Skeletal muscle tissue (tissue), 4 donors: ENCODE results near the gene PRAMEF27. TPM values are rescaled to one million over a fixed set of nuclear protein-coding genes. Genes with fewer than 3 reads are reported as not detected.
"Not testable (repeated sequence)": the region's sequence is repeated elsewhere in the genome, so short reads cannot be mapped to it uniquely, and the experiment has no call there.

Experiments
- H3K27ac ChIP-seq: one replicate; pipeline ENCODE4 v1.7.0; 2013; ENCODE audit warnings: mild to moderate bottlenecking, low read depth, low read length, inconsistent platforms
- H3K27me3 ChIP-seq, 3 donors: one replicate each; pipeline ENCODE4 v1.7.0; 2013; ENCODE audit warnings: low read length in 3 of 3; ENCODE audit not compliant: control insufficient read depth in 3 of 3, insufficient read depth in 3 of 3
- H3K36me3 ChIP-seq, 3 donors: one replicate each; pipeline ENCODE4 v1.7.0; 2013; ENCODE audit warnings: low read length in 3 of 3; ENCODE audit not compliant: control insufficient read depth in 3 of 3, insufficient read depth in 3 of 3
- H3K4me1 ChIP-seq, 3 donors: one replicate each; pipeline ENCODE4 v1.7.0; 2013; ENCODE audit warnings: low read length in 3 of 3, mild to moderate bottlenecking in 3 of 3; ENCODE audit not compliant: control insufficient read depth in 3 of 3, insufficient read depth in 3 of 3
- H3K4me3 ChIP-seq, 3 donors: one replicate each; pipeline ENCODE4 v1.7.0; 2013; ENCODE audit warnings: low read length in 3 of 3
- H3K9ac ChIP-seq, 3 donors: one replicate each; pipeline ENCODE4 v1.7.0; 2013; ENCODE audit warnings: low read length in 3 of 3, mild to moderate bottlenecking in 3 of 3, moderate library complexity in 2 of 3, low read depth in 1 of 3
- H3K9me3 ChIP-seq, 3 donors: one replicate each; pipeline ENCODE4 v1.7.0; 2013; ENCODE audit warnings: low read length in 3 of 3; ENCODE audit not compliant: control insufficient read depth in 3 of 3
- total RNA-seq: library from RNA; depleted of rRNA; stranded (reverse); fragments of >200 nt; gene quantifications from one replicate; pipeline ENCODE4 v1.2.3, GENCODE V29; 2014
- donor health status: Osteomylitis.

The PRAMEF27 gene
- total RNA-seq, result not detected

- not testable (repeated sequence) for H3K9ac ChIP-seq, H3K9me3 ChIP-seq, H3K4me3 ChIP-seq, H3K27me3 ChIP-seq, H3K4me1 ChIP-seq, H3K27ac ChIP-seq, H3K36me3 ChIP-seq
These were observed at the start of gene PRAMEF27 for GRCh38 chr1:13056475-13056874. PRAMEF27 (minus strand) TSS chr1:13056575; CDS start chr1:13053659, 2,916 bp downstream.

- not testable (repeated sequence) for H3K27me3 ChIP-seq, H3K27ac ChIP-seq, H3K36me3 ChIP-seq, H3K4me1 ChIP-seq, H3K9me3 ChIP-seq, H3K9ac ChIP-seq, H3K4me3 ChIP-seq
These were observed 14.1 kb upstream of the PRAMEF27 start, which contains the start of gene PRAMEF25 for GRCh38 chr1:13070474-13070873. PRAMEF25 (plus strand) TSS chr1:13070774; CDS start chr1:13073694, 2,920 bp downstream.

- H3K27me3 ChIP-seq, H3K9me3 ChIP-seq, H3K9ac ChIP-seq, H3K4me3 ChIP-seq, H3K36me3 ChIP-seq, H3K4me1 ChIP-seq, H3K27ac ChIP-seq: not testable (repeated sequence)
These were observed 36.5 kb downstream of the PRAMEF27 start for GRCh38 chr1:13019846-13020245.

GRCh38 chr1:13011932-13012331 lies 44.4 kb downstream of the PRAMEF27 start:
- H3K36me3 ChIP-seq, H3K4me1 ChIP-seq, H3K27me3 ChIP-seq, H3K27ac ChIP-seq, H3K9ac ChIP-seq, H3K9me3 ChIP-seq, H3K4me3 ChIP-seq: not testable (repeated sequence)

- H3K9ac ChIP-seq, result not testable (repeated sequence)
These were observed 47.0 kb downstream of the PRAMEF27 start for GRCh38 chr1:13009348-13009747.

GRCh38 chr1:13005732-13006131 lies 50.6 kb downstream of the PRAMEF27 start:
- H3K27me3 ChIP-seq, H3K36me3 ChIP-seq, H3K4me3 ChIP-seq, H3K9me3 ChIP-seq, H3K27ac ChIP-seq, H3K4me1 ChIP-seq, H3K9ac ChIP-seq: not testable (repeated sequence)

More at GRCh38 chr1:13009348-13009747, 47.0 kb downstream of the PRAMEF27 start:
- not testable (repeated sequence) for H3K4me1 ChIP-seq, H3K4me3 ChIP-seq, H3K9me3 ChIP-seq, H3K27ac ChIP-seq, H3K27me3 ChIP-seq, H3K36me3 ChIP-seq

Other genes with a start within 250 kb of the PRAMEF27 start
- not detected for gene PRAMEF11, start 225.2 kb downstream of the PRAMEF27 start, total RNA-seq
- not detected for gene HNRNPCL1, start 207.9 kb downstream of the PRAMEF27 start, total RNA-seq
- gene PRAMEF2, start 199.5 kb downstream of the PRAMEF27 start, total RNA-seq, result not detected
- not detected for gene PRAMEF4, start 170.4 kb downstream of the PRAMEF27 start, total RNA-seq
- not detected for gene PRAMEF10, start 158.3 kb downstream of the PRAMEF27 start, total RNA-seq
- not detected for gene PRAMEF7, start 140.0 kb downstream of the PRAMEF27 start, total RNA-seq
- not detected for gene PRAMEF6, start 109.0 kb downstream of the PRAMEF27 start, total RNA-seq
- gene HNRNPCL3, start 4.2 kb upstream of the PRAMEF27 start, total RNA-seq, result not detected
- gene PRAMEF25, start 14.2 kb upstream of the PRAMEF27 start, total RNA-seq, result not detected
- not detected for gene HNRNPCL2, start 60.3 kb upstream of the PRAMEF27 start, total RNA-seq
- gene PRAMEF26, start 99.4 kb upstream of the PRAMEF27 start, total RNA-seq, result not detected
- not detected for gene HNRNPCL4, start 109.1 kb upstream of the PRAMEF27 start, total RNA-seq
- not detected for gene PRAMEF9, start 115.3 kb upstream of the PRAMEF27 start, total RNA-seq
- not detected for gene PRAMEF13, start 144.8 kb upstream of the PRAMEF27 start, total RNA-seq
- gene PRAMEF18, start 169.6 kb upstream of the PRAMEF27 start, total RNA-seq, result not detected
- gene PRAMEF5, start 197.6 kb upstream of the PRAMEF27 start, total RNA-seq, result not detected
- not detected for gene PRAMEF8, start 228.6 kb upstream of the PRAMEF27 start, total RNA-seq
- not detected for gene PRAMEF33, start 247.0 kb upstream of the PRAMEF27 start, total RNA-seq